Peyer's patch (tissue), 4 donors: ENCODE data around the gene VAPA. TPM values are rescaled to one million over a fixed set of nuclear protein-coding genes. Genes with fewer than 3 reads are reported as not detected.

ENCODE experiments used
- DNase-seq, 3 donors: peaks; one replicate each; pipeline ENCODE4 v3.0.0-alpha.2; 2017 to 2019
- H3K27ac ChIP-seq, 4 donors: fragments of 200-600 bp; sonication (generic); one replicate each; pipeline ENCODE4 v1.5.1; 2016 to 2019
- H3K27me3 ChIP-seq, 2 donors: fragments of 200-600 bp; sonication (generic); one replicate each; pipeline ENCODE4 v1.5.1; 2019
- H3K36me3 ChIP-seq, 3 donors: fragments of 200-600 bp; sonication (generic); one replicate each; pipeline ENCODE4 v1.5.1; 2016 to 2019
- H3K4me1 ChIP-seq, 4 donors: fragments of 200-600 bp; sonication (generic); one replicate each; pipeline ENCODE4 v1.5.1; 2016 to 2019
- H3K4me3 ChIP-seq, 4 donors: fragments of 200-600 bp; sonication (generic); 1 replicate in 3 of 4; 2 replicates in 1 of 4; pipeline ENCODE4 v1.5.1; 2016 to 2019; ENCODE audit warnings: mild to moderate bottlenecking in 1 of 4
- H3K9me3 ChIP-seq, 4 donors: fragments of 200-600 bp; sonication (generic); one replicate each; pipeline ENCODE4 v1.5.1; 2016 to 2019; ENCODE audit warnings: mild to moderate bottlenecking in 1 of 4
- POLR2A ChIP-seq, 2 donors: fragments of 450-650 bp; IDR thresholded peaks; one replicate each; pipeline ENCODE4 v1.5.1; 2017; ENCODE audit warnings: antibody characterized with exemption in 2 of 2, mild to moderate bottlenecking in 2 of 2, moderate library complexity in 2 of 2
- total RNA-seq, 4 donors: library from RNA; depleted of rRNA; stranded (reverse); fragments of >200 nt; gene quantifications; one replicate each; pipeline ENCODE4 v1.1.0, GENCODE V29; 2016
- TF ChIP-seq, protein P1 (sequence below), 6 experiments: fragments of 450-650 bp in 4 of 6; fragments of 200-600 bp in 2 of 6; sonication (generic) in 1 of 6; IDR thresholded peaks; one replicate each; pipeline ENCODE4 v1.5.1; 2017 to 2019; ENCODE audit warnings: antibody characterized with exemption in 6 of 6, mild to moderate bottlenecking in 3 of 6, moderate library complexity in 1 of 6

Gene VAPA
- total RNA-seq, 4 donors from 2014 or later: 155 to 232 (median 219) TPM

DNA sequence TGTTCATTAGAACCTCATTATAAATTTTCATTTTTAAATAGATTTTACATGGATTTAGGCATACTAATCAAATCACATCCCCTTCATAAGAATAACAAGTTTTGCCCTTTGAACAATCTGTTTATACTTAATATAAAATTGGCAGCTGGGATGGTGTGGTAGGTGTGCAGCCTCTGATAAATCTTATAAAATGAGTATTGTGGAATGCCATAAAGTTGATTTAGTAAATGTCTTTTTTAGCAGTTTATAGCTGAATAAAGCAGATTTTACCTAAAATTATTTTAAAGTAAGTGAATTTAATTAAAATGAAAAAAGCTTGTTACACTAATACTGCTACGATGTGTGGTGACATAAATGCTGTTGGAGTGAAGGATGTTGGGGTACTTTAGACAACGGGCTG, 35.5 kb downstream of the VAPA start:
- Histone ChIP-seq H3K36me3 (peaks cover 0 to 72% (median 0%) of the 10 kb centered on the region in 3 donors), H3K27me3 (no peaks in the 10 kb centered on the region), H3K4me3 (no peak overlapping the region), H3K9me3 (no peaks in the 10 kb centered on the region), H3K27ac (no peak overlapping the region), H3K4me1 (no peaks in the 10 kb centered on the region)
- TF ChIP-seq, protein P1, sequence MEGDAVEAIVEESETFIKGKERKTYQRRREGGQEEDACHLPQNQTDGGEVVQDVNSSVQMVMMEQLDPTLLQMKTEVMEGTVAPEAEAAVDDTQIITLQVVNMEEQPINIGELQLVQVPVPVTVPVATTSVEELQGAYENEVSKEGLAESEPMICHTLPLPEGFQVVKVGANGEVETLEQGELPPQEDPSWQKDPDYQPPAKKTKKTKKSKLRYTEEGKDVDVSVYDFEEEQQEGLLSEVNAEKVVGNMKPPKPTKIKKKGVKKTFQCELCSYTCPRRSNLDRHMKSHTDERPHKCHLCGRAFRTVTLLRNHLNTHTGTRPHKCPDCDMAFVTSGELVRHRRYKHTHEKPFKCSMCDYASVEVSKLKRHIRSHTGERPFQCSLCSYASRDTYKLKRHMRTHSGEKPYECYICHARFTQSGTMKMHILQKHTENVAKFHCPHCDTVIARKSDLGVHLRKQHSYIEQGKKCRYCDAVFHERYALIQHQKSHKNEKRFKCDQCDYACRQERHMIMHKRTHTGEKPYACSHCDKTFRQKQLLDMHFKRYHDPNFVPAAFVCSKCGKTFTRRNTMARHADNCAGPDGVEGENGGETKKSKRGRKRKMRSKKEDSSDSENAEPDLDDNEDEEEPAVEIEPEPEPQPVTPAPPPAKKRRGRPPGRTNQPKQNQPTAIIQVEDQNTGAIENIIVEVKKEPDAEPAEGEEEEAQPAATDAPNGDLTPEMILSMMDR (IDR thresholded peaks at IDR 0.05): no peak
- no peak for TF ChIP-seq POLR2A (IDR thresholded peaks at IDR 0.05)
- no peak for DNase-seq

DNA sequence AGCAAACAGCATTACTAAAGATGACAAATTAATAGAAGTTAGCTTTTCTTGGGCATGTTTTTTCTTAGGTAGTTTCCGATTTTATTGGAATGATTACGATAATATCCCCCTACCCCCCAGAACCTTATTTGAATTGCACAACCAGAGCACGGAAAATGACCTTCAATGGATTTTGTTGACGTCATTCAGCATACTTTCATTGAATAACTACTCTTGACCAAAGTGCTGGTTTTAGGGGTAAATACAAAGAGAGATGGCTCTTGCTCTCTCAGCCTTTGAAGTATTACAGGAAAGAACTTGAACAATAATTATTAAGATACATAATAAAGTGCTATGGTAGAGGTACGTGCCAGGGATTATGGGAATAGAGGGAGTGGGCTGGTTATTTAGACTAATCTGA, 36.0 kb downstream of the VAPA start:
- TF ChIP-seq, protein P1 (IDR thresholded peaks at IDR 0.05): no peak
- TF ChIP-seq POLR2A (IDR thresholded peaks at IDR 0.05): no peak
- no peak for DNase-seq
- Histone ChIP-seq H3K27me3 (no peaks in the 10 kb centered on the region), H3K4me1 (no peaks in the 10 kb centered on the region), H3K4me3 (no peak overlapping the region), H3K27ac (no peak overlapping the region), H3K9me3 (no peaks in the 10 kb centered on the region), H3K36me3 (peaks cover 0 to 72% (median 0%) of the 10 kb centered on the region in 3 donors)

DNA sequence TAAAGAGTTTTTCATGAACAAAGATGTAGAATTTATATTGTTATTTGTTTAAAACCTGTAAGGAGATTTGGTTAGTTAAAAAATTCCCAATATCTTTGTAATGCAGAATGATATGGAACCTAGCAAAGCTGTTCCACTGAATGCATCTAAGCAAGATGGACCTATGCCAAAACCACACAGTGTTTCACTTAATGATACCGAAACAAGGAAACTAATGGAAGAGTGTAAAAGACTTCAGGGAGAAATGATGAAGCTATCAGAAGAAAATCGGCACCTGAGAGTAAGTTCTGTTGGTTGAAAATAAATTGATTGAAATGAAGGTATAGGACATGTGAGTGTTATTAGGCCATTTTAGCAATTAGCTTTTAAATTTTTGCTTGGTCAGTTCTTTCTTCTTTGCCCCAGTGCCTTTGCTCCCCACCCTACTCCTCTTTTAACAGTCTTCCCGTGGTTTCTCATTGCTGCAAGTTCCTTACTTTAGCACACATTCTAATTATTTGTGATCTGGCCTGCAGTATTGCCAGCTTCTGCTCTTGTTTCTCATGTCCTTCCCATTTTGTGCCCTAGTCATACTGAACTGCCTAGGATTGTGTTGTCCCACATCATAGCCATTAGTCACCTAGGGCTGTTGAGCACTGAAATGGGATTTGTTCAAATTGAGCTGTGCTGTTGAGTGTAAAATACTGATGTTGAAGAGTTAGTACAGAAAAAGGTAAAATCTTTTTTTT, 36.6 kb downstream of the VAPA start:
- Histone ChIP-seq H3K27me3 (no peaks in the 10 kb centered on the region), H3K4me1 (no peaks in the 10 kb centered on the region), H3K9me3 (no peaks in the 10 kb centered on the region), H3K36me3 (peaks cover 0 to 75% (median 0%) of the 10 kb centered on the region in 3 donors), H3K4me3 (no peak overlapping the region), H3K27ac (no peak overlapping the region)
- TF ChIP-seq, protein P1 (IDR thresholded peaks at IDR 0.05): no peak
- TF ChIP-seq POLR2A (IDR thresholded peaks at IDR 0.05): no peak
- DNase-seq: no peak

DNA sequence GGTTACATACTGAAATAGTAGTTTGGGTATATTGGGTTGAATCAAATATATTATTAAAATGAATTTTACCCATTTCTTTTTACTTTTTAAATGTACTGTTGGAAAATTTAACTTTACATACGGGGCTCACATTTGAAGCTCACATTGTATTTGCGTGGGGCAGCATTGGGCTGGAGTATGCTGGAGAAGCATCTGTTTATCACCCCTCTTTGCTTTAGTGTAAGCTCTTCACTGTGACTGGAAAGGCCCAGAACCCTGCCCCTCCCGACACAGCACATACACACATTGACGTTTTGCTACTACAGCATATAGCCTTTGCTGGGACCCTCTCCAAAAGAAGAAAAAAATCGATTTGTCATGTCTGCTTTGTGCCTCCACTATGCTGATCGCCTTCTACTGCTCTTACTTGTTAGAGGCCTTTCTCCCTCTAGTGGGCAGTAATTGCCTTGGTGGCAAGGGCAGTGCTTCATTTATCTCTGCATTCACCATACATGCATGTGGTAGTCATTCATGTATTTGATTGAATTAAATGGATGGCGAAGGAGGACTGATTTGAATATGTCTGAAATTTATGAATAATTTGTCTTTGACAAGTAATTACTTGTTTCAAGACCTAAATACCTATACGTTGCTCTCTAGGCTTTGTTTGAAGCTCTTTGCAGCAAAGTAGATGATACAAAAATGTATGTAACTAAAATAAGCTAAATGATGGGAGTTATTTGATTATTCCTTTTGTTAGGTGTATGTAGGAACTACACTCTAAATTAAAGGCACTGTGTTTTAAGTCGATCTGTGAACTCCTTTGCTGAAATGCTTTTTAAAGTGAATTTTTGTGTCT, 37.4 kb downstream of the VAPA start:
- no peak for DNase-seq
- no peaks in the 10 kb centered on the region for H3K9me3 ChIP-seq
- H3K27ac ChIP-seq: no peak overlapping the region
- H3K4me1 ChIP-seq: no peaks in the 10 kb centered on the region
- TF ChIP-seq POLR2A (IDR thresholded peaks at IDR 0.05): no peak
- TF ChIP-seq, protein P1 (IDR thresholded peaks at IDR 0.05): peak in 4 of 6 experiments; percentile 11 to 67 (median 62)
- peaks cover 0 to 70% (median 0%) of the 10 kb centered on the region in 3 donors for H3K36me3 ChIP-seq
- H3K27me3 ChIP-seq: no peaks in the 10 kb centered on the region
- H3K4me3 ChIP-seq: no peak overlapping the region

DNA sequence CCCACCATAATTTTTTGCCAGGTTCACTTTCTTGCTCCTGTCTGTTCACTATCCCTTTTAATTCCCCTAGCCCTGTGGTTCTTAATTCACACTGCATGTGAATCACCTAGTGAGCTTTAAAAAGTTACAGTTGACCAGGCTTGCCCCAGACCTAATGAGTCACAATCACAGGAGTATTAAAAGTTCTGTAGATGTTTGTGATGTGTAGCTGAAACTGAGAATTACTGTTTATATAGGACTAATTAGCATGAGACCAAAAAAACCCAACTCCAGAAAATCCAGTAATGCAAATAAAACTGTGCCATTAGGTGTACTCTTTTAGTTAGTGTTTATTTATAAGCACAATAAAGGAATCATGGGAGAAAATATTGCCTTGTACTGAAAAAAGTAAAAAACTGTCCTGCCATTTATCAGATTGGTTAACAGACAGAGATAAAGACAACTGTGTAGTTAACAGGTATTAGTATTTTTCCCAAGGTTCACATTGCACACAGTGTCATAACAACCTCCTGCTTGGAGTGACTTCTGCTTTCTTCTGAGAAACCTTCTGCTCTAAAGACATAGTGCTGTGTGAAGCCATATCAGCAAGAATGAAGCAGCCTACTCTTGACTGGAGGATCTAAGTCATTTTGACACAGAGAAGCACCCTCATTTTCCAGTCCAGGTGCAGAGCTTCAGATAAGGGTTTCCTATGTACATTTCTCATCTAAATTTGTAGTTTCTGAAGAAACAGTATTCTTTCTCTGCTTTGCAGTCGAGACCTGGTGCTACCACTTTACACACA, 39.0 kb downstream of the VAPA start:
- TF ChIP-seq, protein P1 (IDR thresholded peaks at IDR 0.05): no peak
- TF ChIP-seq POLR2A (IDR thresholded peaks at IDR 0.05): no peak
- Histone ChIP-seq H3K36me3 (peaks cover 0 to 56% (median 0%) of the 10 kb centered on the region in 3 donors), H3K9me3 (no peaks in the 10 kb centered on the region), H3K27ac (no peak overlapping the region), H3K4me1 (no peaks in the 10 kb centered on the region), H3K27me3 (no peaks in the 10 kb centered on the region), H3K4me3 (no peak overlapping the region)
- no peak for DNase-seq
